Mesenchymal stem cell (in vitro differentiated cells and primary cell): ENCODE results near the gene TTC3. TPM values are rescaled to one million over a fixed set of nuclear protein-coding genes. Genes with fewer than 3 reads are reported as not detected.

Experiments used
- DNase-seq: peaks from one replicate; pipeline ENCODE4 v3.0.0-alpha.2; 2013
- H2AFZ ChIP-seq: one replicate; pipeline ENCODE4 v1.6.1; 2013; ENCODE audit warnings: low read depth, mild to moderate bottlenecking, control low read depth, inconsistent platforms, low read length, moderate library complexity
- H2AK5ac ChIP-seq: 2 replicates; pipeline ENCODE4 v1.6.1; 2013; ENCODE audit warnings: low read length, moderate library complexity, mild to moderate bottlenecking, inconsistent platforms; ENCODE audit not compliant: severe bottlenecking
- H2BK120ac ChIP-seq: one replicate; pipeline ENCODE4 v1.6.1; 2013; ENCODE audit warnings: low read depth, mild to moderate bottlenecking, inconsistent platforms, low read length, moderate library complexity
- H2BK12ac ChIP-seq, 2 experiments: one replicate each; pipeline ENCODE4 v1.6.1; 2013; ENCODE audit warnings: inconsistent platforms in 2 of 2, low read length in 2 of 2, mild to moderate bottlenecking in 2 of 2, moderate library complexity in 2 of 2, control low read depth in 1 of 2
- H2BK15ac ChIP-seq: one replicate; pipeline ENCODE4 v1.6.1; 2013; ENCODE audit warnings: mild to moderate bottlenecking, low read depth, inconsistent platforms; ENCODE audit not compliant: poor library complexity, severe bottlenecking
- H2BK5ac ChIP-seq: 2 replicates; pipeline ENCODE4 v1.6.1; 2013; ENCODE audit warnings: low read depth, mild to moderate bottlenecking, low read length, control low read depth, inconsistent platforms; ENCODE audit not compliant: poor library complexity, severe bottlenecking
- H3K14ac ChIP-seq, 2 experiments: one replicate each; pipeline ENCODE4 v1.6.1; 2013; ENCODE audit warnings: inconsistent platforms in 2 of 2, low read length in 2 of 2, control low read depth in 1 of 2, mild to moderate bottlenecking in 1 of 2, moderate library complexity in 1 of 2
- H3K18ac ChIP-seq, 2 experiments: one replicate each; pipeline ENCODE4 v1.6.1; 2013; ENCODE audit warnings: inconsistent platforms in 2 of 2, low read length in 2 of 2, control low read depth in 1 of 2, low read depth in 1 of 2, mild to moderate bottlenecking in 1 of 2
- H3K23ac ChIP-seq, 2 experiments: one replicate each; pipeline ENCODE4 v1.6.1; 2013; ENCODE audit warnings: inconsistent platforms in 2 of 2, low read length in 2 of 2, mild to moderate bottlenecking in 2 of 2, moderate library complexity in 2 of 2, control low read depth in 1 of 2
- H3K27ac ChIP-seq: 2 replicates; pipeline ENCODE4 v1.5.1; 2013; ENCODE audit warnings: mild to moderate bottlenecking, moderate library complexity, low read length, control low read depth, inconsistent platforms; ENCODE audit not compliant: poor library complexity, severe bottlenecking
- H3K27me3 ChIP-seq, 2 experiments: 2 replicates each; pipeline versions ENCODE4 v1.6.1 to v1.7.0; 2013; ENCODE audit warnings: low read length in 2 of 2, mild to moderate bottlenecking in 2 of 2, moderate library complexity in 2 of 2, control low read depth in 1 of 2, inconsistent platforms in 1 of 2; ENCODE audit not compliant: control insufficient read depth in 1 of 2, insufficient read depth in 1 of 2
- H3K36me3 ChIP-seq, 2 experiments: 2 replicates each; pipeline versions ENCODE4 v1.6.1 to v1.7.0; 2013; ENCODE audit warnings: low read length in 2 of 2, control low read depth in 1 of 2, inconsistent platforms in 1 of 2, low read depth in 1 of 2, mild to moderate bottlenecking in 1 of 2; ENCODE audit not compliant: insufficient read depth in 2 of 2, control insufficient read depth in 1 of 2
- H3K4ac ChIP-seq, 2 experiments: one replicate each; pipeline ENCODE4 v1.6.1; 2013; ENCODE audit warnings: inconsistent platforms in 2 of 2, low read length in 2 of 2, mild to moderate bottlenecking in 2 of 2, moderate library complexity in 2 of 2, control low read depth in 1 of 2, low read depth in 1 of 2
- H3K4me1 ChIP-seq: 2 replicates; pipeline ENCODE4 v1.6.1; 2013; ENCODE audit warnings: low read depth, low read length, control low read depth; ENCODE audit not compliant: control insufficient read depth, insufficient read depth
- H3K4me2 ChIP-seq: 2 replicates; pipeline ENCODE4 v1.6.1; 2013; ENCODE audit warnings: low read length, mild to moderate bottlenecking, inconsistent platforms; ENCODE audit not compliant: poor library complexity, severe bottlenecking
- H3K4me3 ChIP-seq, 2 experiments: 2 replicates each; pipeline versions ENCODE4 v1.5.1 to v1.7.0; 2013; ENCODE audit warnings: low read length in 2 of 2, mild to moderate bottlenecking in 2 of 2, control low read depth in 1 of 2, low read depth in 1 of 2; ENCODE audit not compliant: insufficient read depth in 1 of 2
- H3K79me1 ChIP-seq: replicated peaks from 2 replicates; pipeline ENCODE4 v1.6.1; 2013; ENCODE audit warnings: mild to moderate bottlenecking, control low read depth, low read length, inconsistent platforms; ENCODE audit not compliant: poor library complexity, severe bottlenecking
- H3K9ac ChIP-seq: 2 replicates; pipeline ENCODE4 v1.7.0; 2013; ENCODE audit warnings: mild to moderate bottlenecking, low read length, moderate library complexity
- H3K9me3 ChIP-seq: 2 replicates; pipeline ENCODE4 v1.7.0; 2013; ENCODE audit warnings: mild to moderate bottlenecking, low read length; ENCODE audit not compliant: control insufficient read depth
- H4K8ac ChIP-seq: one replicate; pipeline ENCODE4 v1.6.1; 2013; ENCODE audit warnings: inconsistent platforms, mild to moderate bottlenecking, low read length, moderate library complexity
- H4K91ac ChIP-seq: one replicate; pipeline ENCODE4 v1.6.1; 2013; ENCODE audit warnings: mild to moderate bottlenecking, low read length, inconsistent platforms
- WGBS: methylation state at CpG from one replicate; pipeline ENCODE4 v1.1.7; 2013; ENCODE audit warnings: mixed read lengths; 5-methylcytosine and 5-hydroxymethylcytosine counted together
- polyA plus RNA-seq, 2 experiments: library from polyadenylated mRNA; stranded (reverse); fragments of 200-250 nt; gene quantifications; one replicate each; pipeline ENCODE4 v1.2.3, GENCODE V29; 2013

The TTC3 gene, protein sequence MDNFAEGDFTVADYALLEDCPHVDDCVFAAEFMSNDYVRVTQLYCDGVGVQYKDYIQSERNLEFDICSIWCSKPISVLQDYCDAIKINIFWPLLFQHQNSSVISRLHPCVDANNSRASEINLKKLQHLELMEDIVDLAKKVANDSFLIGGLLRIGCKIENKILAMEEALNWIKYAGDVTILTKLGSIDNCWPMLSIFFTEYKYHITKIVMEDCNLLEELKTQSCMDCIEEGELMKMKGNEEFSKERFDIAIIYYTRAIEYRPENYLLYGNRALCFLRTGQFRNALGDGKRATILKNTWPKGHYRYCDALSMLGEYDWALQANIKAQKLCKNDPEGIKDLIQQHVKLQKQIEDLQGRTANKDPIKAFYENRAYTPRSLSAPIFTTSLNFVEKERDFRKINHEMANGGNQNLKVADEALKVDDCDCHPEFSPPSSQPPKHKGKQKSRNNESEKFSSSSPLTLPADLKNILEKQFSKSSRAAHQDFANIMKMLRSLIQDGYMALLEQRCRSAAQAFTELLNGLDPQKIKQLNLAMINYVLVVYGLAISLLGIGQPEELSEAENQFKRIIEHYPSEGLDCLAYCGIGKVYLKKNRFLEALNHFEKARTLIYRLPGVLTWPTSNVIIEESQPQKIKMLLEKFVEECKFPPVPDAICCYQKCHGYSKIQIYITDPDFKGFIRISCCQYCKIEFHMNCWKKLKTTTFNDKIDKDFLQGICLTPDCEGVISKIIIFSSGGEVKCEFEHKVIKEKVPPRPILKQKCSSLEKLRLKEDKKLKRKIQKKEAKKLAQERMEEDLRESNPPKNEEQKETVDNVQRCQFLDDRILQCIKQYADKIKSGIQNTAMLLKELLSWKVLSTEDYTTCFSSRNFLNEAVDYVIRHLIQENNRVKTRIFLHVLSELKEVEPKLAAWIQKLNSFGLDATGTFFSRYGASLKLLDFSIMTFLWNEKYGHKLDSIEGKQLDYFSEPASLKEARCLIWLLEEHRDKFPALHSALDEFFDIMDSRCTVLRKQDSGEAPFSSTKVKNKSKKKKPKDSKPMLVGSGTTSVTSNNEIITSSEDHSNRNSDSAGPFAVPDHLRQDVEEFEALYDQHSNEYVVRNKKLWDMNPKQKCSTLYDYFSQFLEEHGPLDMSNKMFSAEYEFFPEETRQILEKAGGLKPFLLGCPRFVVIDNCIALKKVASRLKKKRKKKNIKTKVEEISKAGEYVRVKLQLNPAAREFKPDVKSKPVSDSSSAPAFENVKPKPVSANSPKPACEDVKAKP (N-terminal part only)
- 144 TPM for polyA plus RNA-seq (2013, experiment 1 of 2)
- polyA plus RNA-seq (2013, experiment 2 of 2) = 137 TPM

DNA sequence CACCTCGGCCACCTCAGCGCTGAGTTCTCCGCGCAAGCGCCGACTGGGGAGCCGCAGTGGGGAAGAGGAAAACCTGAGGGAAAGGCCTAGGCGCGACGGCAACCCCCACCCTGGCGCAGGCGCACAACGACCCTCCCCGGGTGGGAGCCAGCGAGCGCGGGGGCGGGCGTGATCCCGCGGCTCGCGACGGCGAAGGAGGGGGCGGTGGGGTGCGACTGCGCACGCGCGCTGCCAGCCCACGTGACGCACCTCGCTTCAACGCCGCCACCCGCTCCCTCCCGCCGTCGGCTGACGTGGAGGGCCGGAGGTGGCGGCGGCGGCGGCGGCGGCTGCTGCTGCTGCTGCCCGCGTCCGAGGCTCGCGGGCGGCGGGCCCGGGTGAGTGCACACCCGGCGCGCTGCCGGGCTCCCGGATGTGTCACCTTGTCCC lies at the start of gene TTC3, which contains the start of gene PIGP:
Gene TTC3, plus strand, starts transcription at position 267 of the 429 bp plus-strand sequence. CDS start 14,004 bp downstream, outside the sequence.
Gene PIGP, minus strand, starts transcription at position 84 of the 429 bp plus-strand sequence. CDS start 556 bp downstream, outside the sequence.
- H2AK5ac ChIP-seq = peak within 1 kb of the TSS; percentile 50
- H2AFZ ChIP-seq = peak within 1 kb of the TSS; percentile 88
- peak within 1 kb of the TSS; percentile 98 for H4K91ac ChIP-seq
- peak within 1 kb of the TSS; percentile 85 for H3K4me2 ChIP-seq
- H3K23ac ChIP-seq = peak within 1 kb of the TSS in 1 of 2 experiments; percentile 100
- peak within 1 kb of the TSS in 1 of 2 experiments; percentile 100 for H3K14ac ChIP-seq
- peak within 1 kb of the TSS; percentile 83 for H2BK120ac ChIP-seq
- peak within 1 kb of the TSS; percentile 88 for H2BK5ac ChIP-seq
- no peaks in the 10 kb centered on the region for H3K9me3 ChIP-seq
- peak within 1 kb of the TSS; percentile 95 for H2BK15ac ChIP-seq
- under 1% methylated on average over 32 of the region's 61 CpGs for WGBS
- peak within 1 kb of the TSS; percentile 97 to 99 for H3K18ac ChIP-seq
- peak within 1 kb of the TSS; percentile 93 to 98 for H3K4me3 ChIP-seq
- peak within 1 kb of the TSS; percentile 98 to 100 for H3K4ac ChIP-seq
- peaks cover 5% of the 10 kb centered on the region for H3K4me1 ChIP-seq
- peaks cover 0 to 23% of the 10 kb centered on the region in 2 experiments for H3K36me3 ChIP-seq
- peak within 1 kb of the TSS; percentile 90 for H3K27ac ChIP-seq
- no peaks in the 10 kb centered on the region for H3K27me3 ChIP-seq
- H2BK12ac ChIP-seq = peak within 1 kb of the TSS; percentile 71 to 95
- H4K8ac ChIP-seq = peak within 1 kb of the TSS; percentile 94
- H3K79me1 ChIP-seq = peaks cover 17% of the 10 kb centered on the region
- DNase-seq = peak; percentile 95
- peak within 1 kb of the TSS; percentile 100 for H3K9ac ChIP-seq

- 58% methylated on average over 2 of the region's 4 CpGs for WGBS
- Histone ChIP-seq H3K4ac (no peak overlapping the region), H3K9me3 (no peaks in the 10 kb centered on the region), H3K79me1 (no peaks in the 10 kb centered on the region), H3K27me3 (peaks cover 0 to 16% of the 10 kb centered on the region in 2 experiments), H3K14ac (no peak overlapping the region), H3K4me1 (no peaks in the 10 kb centered on the region), H2BK15ac (no peak overlapping the region), H3K4me3 (no peak overlapping the region), H3K18ac (no peak overlapping the region), H2AK5ac (no peak overlapping the region), H3K23ac (no peak overlapping the region), H4K8ac (no peak overlapping the region), H2BK5ac (no peak overlapping the region), H3K27ac (no peak overlapping the region), H2BK12ac (no peak overlapping the region), H2BK120ac (no peak overlapping the region), H3K9ac (no peak overlapping the region), H4K91ac (no peak overlapping the region), H3K4me2 (no peak overlapping the region), H2AFZ (no peak overlapping the region), H3K36me3 (no peaks in the 10 kb centered on the region)
- DNase-seq = no peak
Observed at GRCh38 chr21:37026499-37026898, 46.6 kb upstream of the TTC3 start.

- H3K79me1 ChIP-seq = no peaks in the 10 kb centered on the region
- H2AFZ ChIP-seq = no peak overlapping the region
- H4K91ac ChIP-seq = no peak overlapping the region
- no peak overlapping the region for H3K18ac ChIP-seq
- H2BK12ac ChIP-seq = no peak overlapping the region
- H3K14ac ChIP-seq = no peak overlapping the region
- no peaks in the 10 kb centered on the region for H3K9me3 ChIP-seq
- no peak overlapping the region for H4K8ac ChIP-seq
- H3K9ac ChIP-seq = no peak overlapping the region
- H3K4me1 ChIP-seq = peaks cover 5% of the 10 kb centered on the region
- no peak overlapping the region for H3K23ac ChIP-seq
- no peak overlapping the region for H2AK5ac ChIP-seq
- no peak for DNase-seq
- H3K27ac ChIP-seq = no peak overlapping the region
- H3K4me3 ChIP-seq = no peak overlapping the region
- no peak overlapping the region for H3K4me2 ChIP-seq
- WGBS = 98% methylated on average over 4 of the region's 4 CpGs
- H2BK15ac ChIP-seq = no peak overlapping the region
- no peak overlapping the region for H2BK5ac ChIP-seq
- H3K4ac ChIP-seq = no peak overlapping the region
- H3K36me3 ChIP-seq = no peaks in the 10 kb centered on the region
- peaks cover 0 to 24% of the 10 kb centered on the region in 2 experiments for H3K27me3 ChIP-seq
- no peak overlapping the region for H2BK120ac ChIP-seq
Observed at GRCh38 chr21:37028570-37028969, 44.5 kb upstream of the TTC3 start.
